ENCODE results near the gene GRB14. TPM values are rescaled to one million over a fixed set of nuclear protein-coding genes. Genes with fewer than 3 reads are reported as not detected.

Gene GRB14
- total RNA-seq, 4 donors from 2014 or later = 2.1 to 14.9 (median 3.4) TPM

GRCh38 chr2:164599954-164600589 is 21.2 kb downstream of the GRB14 start:
- intact Hi-C loops (cut with DNase I; ENCODE audit: low total_unique reads) (no loop called here), in situ Hi-C loops (cut with MboI; ENCODE audit: low sequenced_read_pairs in 4 of 4) (no loop called here)
- Histone ChIP-seq H3K27ac (no peak overlapping the region), H3K36me3 (no peaks in the 10 kb centered on the region), H3K27me3 (no peaks in the 10 kb centered on the region), H3K4me3 (no peak overlapping the region), H3K9me3 (no peaks in the 10 kb centered on the region), H3K4me1 (peaks cover 0 to 11% of the 10 kb centered on the region in 2 donors)
- DNase-seq (no peak), ATAC-seq (peak; percentile 88 to 89)
- TF ChIP-seq POLR2A (IDR thresholded peaks at IDR 0.05) (no peak), CTCF (IDR thresholded peaks at IDR 0.05 in 4 of 5, conservative IDR thresholded peaks at IDR 0.05 in 1 of 5) (peak; percentile 18 to 63 (median 53))

- intact Hi-C loops (cut with DNase I; ENCODE audit: low total_unique reads) (no loop called here), in situ Hi-C loops (cut with MboI; ENCODE audit: low sequenced_read_pairs in 4 of 4) (no loop called here)
- H3K4me1 ChIP-seq = peaks cover 0 to 4% of the 10 kb centered on the region in 2 donors
- no peak overlapping the region for H3K4me3 ChIP-seq
- DNase-seq (no peak), ATAC-seq (no peak)
- H3K36me3 ChIP-seq = no peaks in the 10 kb centered on the region
- TF ChIP-seq POLR2A (IDR thresholded peaks at IDR 0.05) = no peak
- H3K27me3 ChIP-seq = no peaks in the 10 kb centered on the region
- no peaks in the 10 kb centered on the region for H3K9me3 ChIP-seq
- no peak overlapping the region for H3K27ac ChIP-seq
These were observed 23.3 kb downstream of the GRB14 start for GRCh38 chr2:164597983-164598382.

DNA sequence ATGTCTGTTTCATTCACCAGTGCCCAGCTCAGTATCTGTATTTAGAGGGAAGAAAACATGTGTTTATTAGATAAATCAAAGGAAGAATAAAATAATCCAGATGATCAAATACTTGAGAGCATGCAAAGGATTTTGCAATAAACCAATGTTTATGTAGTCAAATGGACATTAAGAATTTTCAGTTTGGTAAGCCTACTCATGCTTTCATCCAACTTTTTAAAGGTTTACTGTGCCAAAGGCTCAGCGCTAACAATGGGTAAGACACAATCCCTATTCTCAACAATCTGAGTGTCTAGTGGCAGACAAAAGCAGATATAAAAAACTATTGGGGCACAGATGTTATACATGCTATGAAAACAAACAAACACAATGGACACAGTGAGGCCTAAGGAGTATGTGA is 26.3 kb downstream of the GRB14 start:
- Histone ChIP-seq H3K4me1 (no peaks in the 10 kb centered on the region), H3K36me3 (no peaks in the 10 kb centered on the region), H3K27ac (no peak overlapping the region), H3K27me3 (no peaks in the 10 kb centered on the region), H3K4me3 (no peak overlapping the region), H3K9me3 (no peaks in the 10 kb centered on the region)
- in situ Hi-C loops (cut with MboI; ENCODE audit: low sequenced_read_pairs in 4 of 4) = no loop called here
- intact Hi-C loops (cut with DNase I; ENCODE audit: low total_unique reads) = no loop called here
- TF ChIP-seq CTCF (IDR thresholded peaks at IDR 0.05 in 4 of 5, conservative IDR thresholded peaks at IDR 0.05 in 1 of 5) (no peak), POLR2A (IDR thresholded peaks at IDR 0.05) (no peak)
- ATAC-seq (no peak), DNase-seq (no peak)

GRCh38 chr2:164593959-164594358 is 27.3 kb downstream of the GRB14 start:
- ATAC-seq = no peak
- in situ Hi-C loops (cut with MboI; ENCODE audit: low sequenced_read_pairs in 4 of 4) (no loop called here), intact Hi-C loops (cut with DNase I; ENCODE audit: low total_unique reads) (no loop called here)
- Histone ChIP-seq H3K36me3 (no peaks in the 10 kb centered on the region), H3K27me3 (no peaks in the 10 kb centered on the region), H3K4me3 (no peak overlapping the region), H3K4me1 (no peaks in the 10 kb centered on the region), H3K27ac (no peak overlapping the region), H3K9me3 (no peaks in the 10 kb centered on the region)
- TF ChIP-seq CTCF (IDR thresholded peaks at IDR 0.05 in 4 of 5, conservative IDR thresholded peaks at IDR 0.05 in 1 of 5) (no peak), POLR2A (IDR thresholded peaks at IDR 0.05) (no peak)
- no peak for DNase-seq

- H3K4me3 ChIP-seq = no peak overlapping the region
- H3K36me3 ChIP-seq = no peaks in the 10 kb centered on the region
- in situ Hi-C loops (cut with MboI; ENCODE audit: low sequenced_read_pairs in 4 of 4) = no loop called here
- no peak for TF ChIP-seq CTCF (IDR thresholded peaks at IDR 0.05 in 4 of 5, conservative IDR thresholded peaks at IDR 0.05 in 1 of 5)
- no peaks in the 10 kb centered on the region for H3K27me3 ChIP-seq
- intact Hi-C loops (cut with DNase I; ENCODE audit: low total_unique reads) = no loop called here
- DNase-seq (no peak), ATAC-seq (no peak)
- H3K27ac ChIP-seq = no peak overlapping the region
- H3K9me3 ChIP-seq = no peaks in the 10 kb centered on the region
- no peaks in the 10 kb centered on the region for H3K4me1 ChIP-seq
These were observed 27.7 kb downstream of the GRB14 start for GRCh38 chr2:164593541-164593940.
